Measurements from ENCODE around the gene EIF4E1B. TPM values are rescaled to one million over a fixed set of nuclear protein-coding genes. Genes with fewer than 3 reads are reported as not detected.
A peak's percentile ranks its signal among the peaks of the same experiment; 100 is the strongest.

Gene EIF4E1B
- total and polyA plus RNA-seq, 2 experiments from 2014 or later = not detected

DNA sequence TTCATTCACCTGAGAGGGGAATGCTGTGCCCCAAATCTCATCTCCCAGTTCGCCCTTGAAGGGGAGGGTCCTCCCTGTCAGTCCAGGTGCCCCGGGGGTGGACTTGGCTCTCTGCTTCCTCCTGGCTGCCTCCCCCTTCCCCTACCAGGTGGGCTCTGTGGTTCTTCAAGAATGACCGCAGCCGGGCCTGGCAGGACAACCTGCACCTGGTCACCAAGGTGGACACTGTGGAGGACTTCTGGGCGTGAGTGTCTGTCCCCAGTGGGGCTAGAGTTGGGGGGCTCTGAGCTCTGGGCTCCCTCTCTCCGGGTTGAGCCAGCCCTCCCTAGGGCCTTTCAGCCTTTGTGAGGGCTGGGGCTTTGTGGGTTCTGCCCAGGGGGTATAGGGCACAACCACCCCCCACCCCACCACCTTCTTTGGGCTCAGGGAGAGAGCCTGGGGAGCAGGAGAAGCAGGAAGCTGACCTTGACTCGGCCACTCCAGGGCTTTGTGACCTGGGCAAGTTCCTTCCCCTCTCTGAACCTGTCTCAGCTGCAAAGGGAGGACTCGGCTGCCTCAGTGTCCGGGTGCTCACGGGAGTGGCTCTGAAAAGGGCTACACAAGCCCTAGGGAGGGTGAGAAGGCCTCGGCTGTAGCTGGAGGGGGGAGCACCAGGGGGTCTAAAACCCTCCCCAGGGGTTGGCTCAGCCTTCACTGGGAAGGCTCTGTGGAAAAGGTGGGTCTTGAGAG is 13.2 kb downstream of the EIF4E1B start:
- Histone ChIP-seq H3K9me2 (ENCODE audit: insufficient read depth) (no peaks in the 10 kb centered on the region), H3K9me3 (ENCODE audit: low read depth) (no peaks in the 10 kb centered on the region), H3K4me1 (ENCODE audit: insufficient read depth) (0 out of 2 replicates have a peak, but pooled peaks cover 7% of the 10 kb centered on the region), H3K4me2 (ENCODE audit: unreplicated experiment) (no peak overlapping the region), H3K79me2 (ENCODE audit: insufficient read depth) (peaks cover 12% of the 10 kb centered on the region), H3K36me3 (ENCODE audit: low read depth) (no peaks in the 10 kb centered on the region), H3K27ac (no peak overlapping the region), H2AFZ (no peak overlapping the region), H3K9ac (no peak overlapping the region), H3K4me3 (no peak overlapping the region), H3F3A (ENCODE audit: insufficient read depth) (no peaks in the 10 kb centered on the region), H3K27me3 (replicated peaks; ENCODE audit: insufficient read depth) (peaks cover 3% of the 10 kb centered on the region; the same call in 1 of the 2 replicates), H4K20me1 (ENCODE audit: insufficient read depth) (no peaks in the 10 kb centered on the region)
- no peak for TF ChIP-seq EZH2phosphoT487 (IDR thresholded peaks at IDR 0.05; ENCODE audit: insufficient read depth, low read depth)
- 78% methylated on average over 10 to 11 of the region's 11 CpGs for WGBS, 2 experiments (ENCODE audit: low coverage in 1 of 2, low lambda C conversion rate in 2 of 2, missing lambda C conversion rate in 2 of 2)
- DNase-seq = no peak
- in situ Hi-C loops (cut with MboI) = no loop called here

DNA sequence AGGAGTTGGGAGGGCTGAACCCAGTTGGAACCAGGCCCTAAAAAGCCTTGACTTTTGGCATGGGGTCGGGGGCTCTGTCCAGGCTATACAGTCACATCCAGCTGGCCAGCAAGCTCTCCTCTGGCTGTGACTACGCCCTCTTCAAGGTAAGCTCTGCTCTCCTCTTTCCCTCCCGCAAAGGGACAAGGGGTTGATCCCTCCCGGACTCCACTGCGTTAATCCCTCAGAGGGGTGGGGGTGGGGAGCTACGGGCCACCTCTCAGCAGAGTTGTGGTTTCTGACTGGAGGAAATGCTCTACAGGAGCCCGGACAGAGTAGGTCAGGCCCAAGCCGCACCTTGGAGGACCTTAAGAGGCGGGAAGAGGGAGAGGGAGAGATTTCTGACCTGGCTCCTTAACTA is 13.8 kb downstream of the EIF4E1B start:
- Histone ChIP-seq H4K20me1 (ENCODE audit: insufficient read depth) (no peaks in the 10 kb centered on the region), H3K27me3 (replicated peaks; ENCODE audit: insufficient read depth) (no peaks in the 10 kb centered on the region), H3K9me3 (ENCODE audit: low read depth) (no peaks in the 10 kb centered on the region), H3K4me1 (ENCODE audit: insufficient read depth) (0 out of 2 replicates have a peak, but pooled peaks cover 8% of the 10 kb centered on the region), H3K27ac (no peak overlapping the region), H3F3A (ENCODE audit: insufficient read depth) (no peaks in the 10 kb centered on the region), H3K36me3 (ENCODE audit: low read depth) (no peaks in the 10 kb centered on the region), H3K9me2 (ENCODE audit: insufficient read depth) (no peaks in the 10 kb centered on the region), H3K4me2 (ENCODE audit: unreplicated experiment) (no peak overlapping the region), H2AFZ (no peak overlapping the region), H3K79me2 (ENCODE audit: insufficient read depth) (peaks cover 18% of the 10 kb centered on the region), H3K9ac (no peak overlapping the region), H3K4me3 (no peak overlapping the region)
- no peak for DNase-seq
- in situ Hi-C loops (cut with MboI) = no loop called here
- WGBS, 2 experiments (ENCODE audit: low coverage in 1 of 2, low lambda C conversion rate in 2 of 2, missing lambda C conversion rate in 2 of 2) = 72 to 79% methylated on average over 7 to 9 of the region's 9 CpGs
- TF ChIP-seq EZH2 (IDR thresholded peaks at IDR 0.05; ENCODE audit: insufficient read depth, poor library complexity, severe bottlenecking) (no peak), EZH2phosphoT487 (IDR thresholded peaks at IDR 0.05; ENCODE audit: insufficient read depth, low read depth) (no peak)

DNA sequence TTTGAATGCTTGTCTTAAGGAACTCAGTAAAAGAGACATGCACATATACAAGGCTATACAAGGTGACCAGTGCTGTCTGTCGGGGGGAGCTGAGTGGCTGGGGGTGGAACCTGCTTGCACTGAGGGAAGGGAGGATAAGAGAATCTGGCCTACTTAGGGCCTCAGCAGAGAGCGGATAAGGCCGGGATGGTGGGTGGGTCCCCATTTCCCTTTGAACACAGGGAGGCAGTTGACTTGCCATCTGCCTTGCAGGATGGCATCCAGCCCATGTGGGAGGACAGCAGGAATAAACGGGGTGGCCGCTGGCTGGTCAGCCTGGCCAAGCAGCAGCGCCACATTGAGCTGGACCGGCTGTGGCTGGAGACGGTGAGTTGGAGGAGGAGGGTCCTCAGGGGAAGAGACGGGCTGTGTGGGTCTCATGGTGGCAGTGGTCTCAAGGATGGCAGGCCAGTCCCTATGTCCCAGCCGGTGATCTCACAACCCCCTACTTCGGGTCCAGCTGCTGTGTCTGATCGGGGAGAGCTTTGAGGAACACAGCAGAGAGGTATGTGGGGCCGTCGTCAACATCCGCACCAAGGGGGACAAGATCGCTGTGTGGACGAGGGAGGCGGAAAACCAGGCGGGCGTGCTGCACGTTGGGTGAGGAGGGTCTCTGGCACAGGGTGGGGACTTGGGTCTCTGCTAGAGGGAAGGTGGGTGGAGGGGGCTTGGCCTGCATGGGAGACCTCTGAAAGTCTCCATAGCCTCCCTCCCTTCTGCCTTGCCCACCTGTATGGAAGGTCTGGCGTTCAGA is 14.6 kb downstream of the EIF4E1B start:
- Histone ChIP-seq H2AFZ (no peak overlapping the region), H4K20me1 (ENCODE audit: insufficient read depth) (no peaks in the 10 kb centered on the region)

DNA sequence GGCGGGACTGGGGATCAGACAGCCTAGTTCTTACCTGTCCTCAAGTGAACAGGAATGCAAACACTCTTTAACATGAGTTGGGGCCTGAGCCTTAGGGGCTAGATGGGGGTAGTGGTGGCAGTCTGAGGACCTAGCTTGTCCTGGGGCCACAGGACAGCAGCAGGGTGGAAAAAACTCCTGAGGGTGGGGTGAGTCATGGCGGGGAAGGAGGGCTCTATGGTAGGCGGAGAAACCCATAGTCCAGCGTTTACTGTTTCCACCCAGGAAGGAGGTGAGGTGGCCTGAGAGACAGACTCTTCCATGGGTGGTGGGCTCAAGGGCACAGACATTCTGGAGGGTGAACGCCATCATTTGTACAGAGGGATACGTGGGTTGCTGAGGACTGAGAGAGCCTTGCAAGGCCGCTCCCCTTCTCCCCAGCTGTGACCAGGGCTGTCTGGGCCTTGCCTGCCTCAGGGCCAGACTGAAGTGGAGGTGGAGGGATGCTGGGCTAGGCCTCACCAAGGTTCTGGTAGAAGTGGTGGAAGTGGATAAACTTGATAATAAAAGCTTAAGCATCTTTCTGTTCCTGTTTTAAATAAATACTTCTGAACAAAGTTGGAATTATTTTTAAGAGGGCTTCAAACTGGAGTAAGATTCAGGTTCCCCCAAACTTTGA is 15.7 kb downstream of the EIF4E1B start:
- Histone ChIP-seq H4K20me1 (ENCODE audit: insufficient read depth) (no peaks in the 10 kb centered on the region), H3K9ac (peak overlapping the region; percentile 70), H3K9me2 (ENCODE audit: insufficient read depth) (no peaks in the 10 kb centered on the region), H3K27me3 (replicated peaks; ENCODE audit: insufficient read depth) (no peaks in the 10 kb centered on the region), H2AFZ (peak overlapping the region; percentile 90), H3K9me3 (ENCODE audit: low read depth) (no peaks in the 10 kb centered on the region), H3K4me3 (peak overlapping the region; percentile 59), H3K36me3 (ENCODE audit: low read depth) (no peaks in the 10 kb centered on the region), H3K4me1 (ENCODE audit: insufficient read depth) (0 out of 2 replicates have a peak, but pooled peaks cover 8% of the 10 kb centered on the region), H3K79me2 (ENCODE audit: insufficient read depth) (peaks cover 36% of the 10 kb centered on the region), H3F3A (ENCODE audit: insufficient read depth) (no peaks in the 10 kb centered on the region), H3K4me2 (ENCODE audit: unreplicated experiment) (peak overlapping the region; percentile 55), H3K27ac (peak overlapping the region; percentile 47)
- in situ Hi-C loops (cut with MboI) = no loop called here
- TF ChIP-seq EZH2 (IDR thresholded peaks at IDR 0.05; ENCODE audit: insufficient read depth, poor library complexity, severe bottlenecking) (no peak), EZH2phosphoT487 (IDR thresholded peaks at IDR 0.05; ENCODE audit: insufficient read depth, low read depth) (no peak)
- WGBS, 2 experiments (ENCODE audit: low coverage in 1 of 2, low lambda C conversion rate in 2 of 2, missing lambda C conversion rate in 2 of 2) = 94 to 97% methylated on average over 7 of the region's 7 CpGs
- no peak for DNase-seq

More for the DNA sequence above, 14.6 kb downstream of the EIF4E1B start:
- in situ Hi-C loops (cut with MboI) = no loop called here
- Histone ChIP-seq H3K4me2 (ENCODE audit: unreplicated experiment) (no peak overlapping the region), H3K9ac (no peak overlapping the region), H3K27ac (no peak overlapping the region), H3K36me3 (ENCODE audit: low read depth) (no peaks in the 10 kb centered on the region), H3K4me1 (ENCODE audit: insufficient read depth) (0 out of 2 replicates have a peak, but pooled peaks cover 8% of the 10 kb centered on the region), H3K4me3 (no peak overlapping the region), H3K9me3 (ENCODE audit: low read depth) (no peaks in the 10 kb centered on the region), H3K9me2 (ENCODE audit: insufficient read depth) (no peaks in the 10 kb centered on the region), H3F3A (ENCODE audit: insufficient read depth) (no peaks in the 10 kb centered on the region), H3K27me3 (replicated peaks; ENCODE audit: insufficient read depth) (no peaks in the 10 kb centered on the region), H3K79me2 (ENCODE audit: insufficient read depth) (peaks cover 26% of the 10 kb centered on the region)
- TF ChIP-seq EZH2phosphoT487 (IDR thresholded peaks at IDR 0.05; ENCODE audit: insufficient read depth, low read depth) = no peak
- TF ChIP-seq EZH2 (IDR thresholded peaks at IDR 0.05; ENCODE audit: insufficient read depth, poor library complexity, severe bottlenecking) = no peak
- 90 to 95% methylated on average over 21 to 22 of the region's 22 CpGs for WGBS, 2 experiments (ENCODE audit: low coverage in 1 of 2, low lambda C conversion rate in 2 of 2, missing lambda C conversion rate in 2 of 2)
- DNase-seq = no peak

All from GM23248 (cell line).